K562 (cell line): ENCODE results near the gene STYX. TPM values are rescaled to one million over a fixed set of nuclear protein-coding genes. Genes with fewer than 3 reads are reported as not detected.

ENCODE experiments used
- ATAC-seq: fragments of 200-7000 bp; cut with Tn5 transposase; 3 replicates; pipeline ENCODE4 v1.9.1; 2020; ENCODE audit warnings: moderate library complexity
- BruUV-seq: library from RNA; stranded (reverse); fragments of 400-500 nt; replicated peaks from 2 replicates; lab custom pipeline; 2021; lab: Mats Ljungman, UMichigan
- CTCF ChIA-PET: fragments of 300-600 bp; formaldehyde crosslinking; extraction: SDS; loops from one replicate; lab custom pipeline; 2021; ENCODE audit warnings: low intra/inter-chr PET ratio; lab: Yijun Ruan, JAX
- POLR2A ChIA-PET: fragments of 300-600, 350-650 bp; sonication (Branson Sonifier 250); formaldehyde crosslinking; extraction: SDS; loops from one replicate; lab custom pipeline; 2021; ENCODE audit warnings: antibody characterized with exemption, inconsistent platforms; lab: Yijun Ruan, JAX
- DNase-seq, 4 experiments: peaks; one replicate each; pipeline versions ENCODE4 v3.0.0 to v3.0.0-alpha.2; 2011 to 2018; ENCODE audit warnings: low spot score in 3 of 4, mixed read lengths in 3 of 4; ENCODE audit errors: extremely low read depth in 1 of 4
- FAIRE-seq: peaks from 2 replicates; lab custom pipeline; 2011; peaks lifted over from hg19 to GRCh38; lab: Jason Lieb, UNC
- H2AFZ ChIP-seq: 2 replicates; pipeline ENCODE4 v1.6.0; 2011; ENCODE audit warnings: low read depth, low read length, control low read depth, inconsistent platforms
- H3K27ac ChIP-seq: fragments of 200-600 bp; 3 replicates; pipeline ENCODE4 v1.8.0; 2011; ENCODE audit warnings: low read depth, mild to moderate bottlenecking, control low read depth, inconsistent platforms, low read length, moderate library complexity, mixed read lengths; ENCODE audit errors: extremely low read depth
- H3K27me3 ChIP-seq, 2 experiments: fragments of 300-600 bp in 1 of 2; 2 replicates in 1 of 2; 3 replicates in 1 of 2; pipeline versions ENCODE4 v1.6.0 to v1.8.0; 2011; ENCODE audit warnings: inconsistent platforms in 2 of 2, low read length in 2 of 2, mild to moderate bottlenecking in 1 of 2, mixed read lengths in 1 of 2, moderate library complexity in 1 of 2; ENCODE audit not compliant: control insufficient read depth in 2 of 2, insufficient read depth in 2 of 2
- H3K36me3 ChIP-seq: fragments of 300-600 bp; 3 replicates; pipeline ENCODE4 v1.8.0; 2011; ENCODE audit warnings: mild to moderate bottlenecking, low read length, inconsistent platforms; ENCODE audit not compliant: control insufficient read depth, insufficient read depth
- H3K4me1 ChIP-seq, 2 experiments: fragments of 200-600 bp in 1 of 2; replicated peaks in 1 of 2; 2 replicates in 1 of 2; 3 replicates in 1 of 2; pipeline versions ENCODE4 v1.5.1 to v1.8.0; 2011; ENCODE audit warnings: inconsistent platforms in 2 of 2, low read length in 2 of 2, mild to moderate bottlenecking in 1 of 2, mixed read lengths in 1 of 2, moderate library complexity in 1 of 2; ENCODE audit not compliant: control insufficient read depth in 2 of 2, insufficient read depth in 2 of 2
- H3K4me2 ChIP-seq: 2 replicates; pipeline ENCODE4 v1.6.1; 2011; ENCODE audit warnings: low read length, control low read depth, inconsistent platforms, mixed read lengths; ENCODE audit not compliant: insufficient read depth
- H3K4me3 ChIP-seq: fragments of 200-600 bp; sonication (generic), shearing (Covaris generic); 2 replicates; pipeline ENCODE4 v1.5.1; 2016; ENCODE audit warnings: control low read depth, inconsistent platforms
- H3K79me2 ChIP-seq: fragments of 200-600 bp; 3 replicates; pipeline ENCODE4 v1.8.0; 2011; ENCODE audit warnings: low read length, inconsistent platforms; ENCODE audit not compliant: control insufficient read depth, insufficient read depth
- H3K9ac ChIP-seq, 2 experiments: 2 replicates each; pipeline versions ENCODE4 v1.6.0 to v1.6.1; 2011; ENCODE audit warnings: low read depth in 2 of 2, low read length in 2 of 2, control low read depth in 1 of 2, inconsistent platforms in 1 of 2, mild to moderate bottlenecking in 1 of 2, mixed read lengths in 1 of 2; ENCODE audit not compliant: insufficient read depth in 1 of 2
- H3K9me1 ChIP-seq: one replicate; pipeline ENCODE4 v1.6.0; 2011; ENCODE audit warnings: inconsistent platforms, mild to moderate bottlenecking, low read length, moderate library complexity; ENCODE audit not compliant: control insufficient read depth, insufficient read depth
- H3K9me3 ChIP-seq: replicated peaks from 2 replicates; pipeline ENCODE4 v1.5.1; 2011; ENCODE audit warnings: low read depth, low read length, inconsistent platforms; ENCODE audit not compliant: control insufficient read depth, insufficient read depth
- H4K20me1 ChIP-seq: replicated peaks from 2 replicates; pipeline ENCODE4 v1.6.1; 2011; ENCODE audit warnings: low read length, inconsistent platforms, mixed read lengths; ENCODE audit not compliant: control insufficient read depth, insufficient read depth
- CBFB ChIP-seq: sonication (generic); formaldehyde crosslinking; IDR thresholded peaks from 2 replicates; pipeline ENCODE4 v1.4.0; 2020; ENCODE audit warnings: mild to moderate bottlenecking, missing genetic modification reagents
- CTBP1 ChIP-seq: fragments of 450-650 bp; IDR thresholded peaks from 2 replicates; pipeline ENCODE4 v1.6.1; 2016; ENCODE audit warnings: borderline replicate concordance
- KLF13 ChIP-seq: fragments of 450-650 bp; IDR thresholded peaks from 2 replicates; pipeline ENCODE4 v1.6.1; 2016; ENCODE audit warnings: missing genetic modification characterization, low read depth, mild to moderate bottlenecking, missing compliant biosample characterization, moderate library complexity, borderline replicate concordance
- MBD2 ChIP-seq: sonication (generic); IDR thresholded peaks from 2 replicates; pipeline ENCODE4 v1.6.1; 2016; ENCODE audit warnings: low read depth, borderline replicate concordance
- MNT ChIP-seq, 2 experiments: fragments of 450-650 bp; conservative IDR thresholded peaks; 2 replicates each; pipeline ENCODE4 v1.6.1; 2017; ENCODE audit warnings: mild to moderate bottlenecking in 2 of 2, moderate library complexity in 2 of 2
- POLR3A ChIP-seq: IDR thresholded peaks from 2 replicates; pipeline ENCODE4 v1.6.1; 2011; ENCODE audit warnings: borderline replicate concordance, mild to moderate bottlenecking, moderate library complexity; ENCODE audit not compliant: insufficient read length, insufficient read depth; ENCODE audit errors: extremely low read depth
- PTTG1 ChIP-seq: fragments of 450-650 bp; IDR thresholded peaks from 2 replicates; pipeline ENCODE4 v1.6.1; 2016; ENCODE audit warnings: low read depth, mild to moderate bottlenecking, missing genetic modification characterization, missing compliant biosample characterization
- RREB1 ChIP-seq: fragments of 250-450 bp; sonication (Bioruptor Pico); IDR thresholded peaks from 2 replicates; pipeline ENCODE4 v1.4.0; 2020
- TCFL5 ChIP-seq: fragments of 250-450 bp; sonication (Bioruptor Pico); conservative IDR thresholded peaks from 2 replicates; pipeline ENCODE4 v1.6.1; 2021; ENCODE audit warnings: mild to moderate bottlenecking, moderate library complexity, matching md5 sums
- THRA ChIP-seq: fragments of 450-650 bp; IDR thresholded peaks from 2 replicates; pipeline ENCODE4 v1.6.1; 2017; ENCODE audit warnings: mild to moderate bottlenecking, moderate library complexity
- ZBTB1 ChIP-seq: sonication (generic); formaldehyde crosslinking; IDR thresholded peaks from 2 replicates; pipeline ENCODE4 v1.8.1; 2023; ENCODE audit warnings: missing genetic modification reagents, low read depth, mild to moderate bottlenecking, borderline replicate concordance
- ZNF224 ChIP-seq: sonication (generic); formaldehyde crosslinking; IDR thresholded peaks from 2 replicates; pipeline ENCODE4 v1.8.0; 2022; ENCODE audit warnings: mild to moderate bottlenecking, missing genetic modification reagents
- ZNF239 ChIP-seq: fragments of 250-450 bp; sonication (Bioruptor Pico); IDR thresholded peaks from 2 replicates; pipeline ENCODE4 v1.4.0; 2020; ENCODE audit warnings: mild to moderate bottlenecking
- ZNF263 ChIP-seq: sonication (generic); formaldehyde crosslinking; IDR thresholded peaks from 2 replicates; pipeline ENCODE4 v1.8.0; 2022; ENCODE audit warnings: mild to moderate bottlenecking, missing genetic modification reagents, borderline replicate concordance
- WGBS: fragments of 100-300 bp; shearing (Covaris generic); methylation state at CpG from one replicate; pipeline ENCODE4 v1.1.6; 2016; ENCODE audit warnings: low coverage, mixed read lengths; ENCODE audit not compliant: insufficient coverage; ENCODE audit errors: missing lambda C conversion rate; 5-methylcytosine and 5-hydroxymethylcytosine counted together
- in situ Hi-C: fragments of 300-500 bp; cut with MboI; formaldehyde crosslinking; loops from 4 replicates; pipeline ENCODE4 v1.15.0; 2018; ENCODE audit warnings: inconsistent platforms, mixed read lengths
- intact Hi-C: fragments of 100-400 bp; cut with micrococcal nuclease; formaldehyde crosslinking; loops from 2 replicates; pipeline ENCODE4 v1.14.2; 2022
- polyA plus RNA-seq, 8 experiments: library from polyadenylated mRNA; depleted of rRNA in 4 of 8; stranded (reverse) in 5 of 8; unstranded in 3 of 8; fragments of >200 nt; fragmentation: Nextera tagmentation in 2 of 8; fragmentation: Illumina TruSeq in 1 of 8; extraction: Ambion mirVana in 2 of 8; extraction: Trizol in 1 of 8; gene quantifications; 2 replicates each; pipeline versions ENCODE4 v1.2.1 to v1.2.3, GENCODE V29; 2011 to 2014; ENCODE audit warnings: inconsistent platforms in 1 of 8, missing spikeins in 1 of 8
- total RNA-seq, 7 experiments: library from RNA; depleted of rRNA in 6 of 7; stranded (reverse); fragments of >200 nt in 6 of 7; fragmentation: Illumina TruSeq in 2 of 7; extraction: Trizol in 2 of 7; gene quantifications; 2 replicates each; pipeline versions ENCODE4 v1.2.1 to v1.2.3, GENCODE V29; 2011 to 2021; ENCODE audit warnings: low replicate concordance in 1 of 7

STYX gene
- total and polyA plus RNA-seq, 9 of the 15 experiments (the other 6 are each of a cell fraction or from before 2014, with no cell fraction given): 5.0 to 15.4 (median 10.6) TPM

- DNase-seq: no peak
- H3K9me3 ChIP-seq: no peaks in the 10 kb centered on the region
- POLR2A ChIA-PET: no interaction called here
- H4K20me1 ChIP-seq: no peaks in the 10 kb centered on the region
- H3K36me3 ChIP-seq: peaks cover 11% of the 10 kb centered on the region; the same call in 1 of the 3 replicates
- intact Hi-C loops: no loop called here
- peaks cover 0 to 8% of the 10 kb centered on the region in 2 experiments; a peak in 4 of 5 replicates for H3K4me1 ChIP-seq
- no peak overlapping the region for H3K27ac ChIP-seq
- no peak overlapping the region for H2AFZ ChIP-seq
- H3K9ac ChIP-seq: no peak overlapping the region
- 93% methylated on average over 1 of the region's 1 CpG for WGBS
- FAIRE-seq: no peak
- ATAC-seq: no peak
- BruUV-seq: no TSS peak
- no peaks in the 10 kb centered on the region for H3K9me1 ChIP-seq
- H3K27me3 ChIP-seq: no peaks in the 10 kb centered on the region
- peaks cover 69% of the 10 kb centered on the region for H3K79me2 ChIP-seq
- no peak overlapping the region for H3K4me2 ChIP-seq
- H3K4me3 ChIP-seq: no peak overlapping the region
- in situ Hi-C loops: no loop called here
- CTCF ChIA-PET: no interaction called here
- TF ChIP-seq POLR3A (no peak), MBD2 (no peak), TCFL5 (no peak), ZBTB1 (no peak), RREB1 (CRISPR knock-in tag) (no peak), CBFB (no peak), ZNF239 (CRISPR knock-in tag) (no peak), CTBP1 (no peak), KLF13 (no peak), ZNF224 (CRISPR knock-in tag) (no peak), PTTG1 (no peak), ZNF263 (CRISPR knock-in tag) (no peak), MNT (conservative IDR thresholded peaks at IDR 0.05) (no peak), THRA (no peak)
Observed at GRCh38 chr14:52740751-52741150, 10.8 kb downstream of the STYX start.
